Tibial nerve (tissue), 4 donors: Measurements from ENCODE around the gene RP9.

Source experiments
- EP300 ChIP-seq, 2 donors: sonication (generic); formaldehyde crosslinking; IDR thresholded peaks; one replicate each; pipeline ENCODE4 v1.6.1; 2017; ENCODE audit warnings: antibody characterized with exemption in 2 of 2, mild to moderate bottlenecking in 1 of 2
- TF ChIP-seq, protein P1 (sequence below), 5 experiments: fragments of 200-600 bp in 3 of 5; fragments of 450-650 bp in 2 of 5; sonication (generic) in 3 of 5; IDR thresholded peaks; one replicate each; pipeline ENCODE4 v1.5.1; 2016 to 2019; ENCODE audit warnings: antibody characterized with exemption in 5 of 5, mild to moderate bottlenecking in 3 of 5, moderate library complexity in 2 of 5

DNA sequence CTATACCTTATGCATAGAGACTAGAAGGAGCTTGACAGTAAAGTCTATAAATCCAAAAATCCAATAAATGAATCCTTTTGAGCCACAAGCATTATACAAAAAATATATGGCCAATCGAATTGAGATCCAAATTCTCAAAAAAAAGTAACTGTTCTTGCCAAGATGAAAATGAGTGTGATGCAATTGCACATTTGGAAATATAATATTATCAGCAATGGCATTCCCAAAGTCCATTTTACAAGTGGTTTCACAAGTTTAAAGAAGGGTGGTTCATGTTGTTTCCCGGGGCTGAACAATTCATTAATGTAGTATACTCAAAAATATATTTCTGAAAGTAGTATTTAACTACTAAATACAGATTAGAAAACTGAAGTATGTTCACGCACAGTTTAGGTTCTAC lies 7.3 kb downstream of the RP9 start:
- TF ChIP-seq, protein P1, sequence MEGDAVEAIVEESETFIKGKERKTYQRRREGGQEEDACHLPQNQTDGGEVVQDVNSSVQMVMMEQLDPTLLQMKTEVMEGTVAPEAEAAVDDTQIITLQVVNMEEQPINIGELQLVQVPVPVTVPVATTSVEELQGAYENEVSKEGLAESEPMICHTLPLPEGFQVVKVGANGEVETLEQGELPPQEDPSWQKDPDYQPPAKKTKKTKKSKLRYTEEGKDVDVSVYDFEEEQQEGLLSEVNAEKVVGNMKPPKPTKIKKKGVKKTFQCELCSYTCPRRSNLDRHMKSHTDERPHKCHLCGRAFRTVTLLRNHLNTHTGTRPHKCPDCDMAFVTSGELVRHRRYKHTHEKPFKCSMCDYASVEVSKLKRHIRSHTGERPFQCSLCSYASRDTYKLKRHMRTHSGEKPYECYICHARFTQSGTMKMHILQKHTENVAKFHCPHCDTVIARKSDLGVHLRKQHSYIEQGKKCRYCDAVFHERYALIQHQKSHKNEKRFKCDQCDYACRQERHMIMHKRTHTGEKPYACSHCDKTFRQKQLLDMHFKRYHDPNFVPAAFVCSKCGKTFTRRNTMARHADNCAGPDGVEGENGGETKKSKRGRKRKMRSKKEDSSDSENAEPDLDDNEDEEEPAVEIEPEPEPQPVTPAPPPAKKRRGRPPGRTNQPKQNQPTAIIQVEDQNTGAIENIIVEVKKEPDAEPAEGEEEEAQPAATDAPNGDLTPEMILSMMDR (IDR thresholded peaks at IDR 0.05) = no peak
- TF ChIP-seq EP300 (IDR thresholded peaks at IDR 0.05) = no peak
